Immature natural killer cell (primary cell): ENCODE results near the gene KLHL6. TPM values are rescaled to one million over a fixed set of nuclear protein-coding genes. Genes with fewer than 3 reads are reported as not detected.
A peak's percentile ranks its signal among the peaks of the same experiment; 100 is the strongest.

Source experiments
- DNase-seq, 3 donors: peaks; one replicate each; pipeline ENCODE4 v3.0.0; 2022; ENCODE audit warnings: mixed read lengths in 1 of 3
- H3K27ac Mint-ChIP-seq, 6 donors: one replicate each; pipeline ENCODE4 v1.8.0; 2020; ENCODE audit warnings: mixed read lengths in 6 of 6, mild to moderate bottlenecking in 5 of 6, inconsistent platforms in 4 of 6, moderate library complexity in 3 of 6
- H3K27me3 Mint-ChIP-seq, 3 donors: one replicate each; pipeline ENCODE4 v1.8.0; 2020 to 2021; ENCODE audit warnings: low read depth in 3 of 3, mild to moderate bottlenecking in 3 of 3, mixed read lengths in 3 of 3, moderate library complexity in 3 of 3, inconsistent platforms in 1 of 3
- H3K36me3 Mint-ChIP-seq, 3 donors: one replicate each; pipeline ENCODE4 v1.8.0; 2020; ENCODE audit warnings: mixed read lengths in 3 of 3, inconsistent platforms in 2 of 3, mild to moderate bottlenecking in 2 of 3
- H3K4me1 Mint-ChIP-seq, 2 donors: one replicate each; pipeline ENCODE4 v1.8.0; 2020; ENCODE audit warnings: inconsistent platforms in 2 of 2, mild to moderate bottlenecking in 2 of 2, mixed read lengths in 2 of 2, moderate library complexity in 1 of 2
- H3K4me3 Mint-ChIP-seq, 5 donors: one replicate each; pipeline ENCODE4 v1.8.0; 2020; ENCODE audit warnings: mild to moderate bottlenecking in 5 of 5, mixed read lengths in 5 of 5, inconsistent platforms in 3 of 5, moderate library complexity in 3 of 5
- H3K9me3 Mint-ChIP-seq, 6 donors: one replicate each; pipeline ENCODE4 v1.8.0; 2020; ENCODE audit warnings: mild to moderate bottlenecking in 6 of 6, mixed read lengths in 6 of 6, inconsistent platforms in 4 of 6, moderate library complexity in 3 of 6
- polyA plus RNA-seq, 3 donors: library from polyadenylated mRNA; unstranded; fragments of 300-500 nt; fragmentation: Illumina TruSeq; gene quantifications; one replicate each; pipeline ENCODE4 v1.2.3, GENCODE V29; 2021

The KLHL6 gene
- polyA plus RNA-seq, 3 donors from 2014 or later, result 2.2 to 6.1 (median 3.9) TPM

DNA sequence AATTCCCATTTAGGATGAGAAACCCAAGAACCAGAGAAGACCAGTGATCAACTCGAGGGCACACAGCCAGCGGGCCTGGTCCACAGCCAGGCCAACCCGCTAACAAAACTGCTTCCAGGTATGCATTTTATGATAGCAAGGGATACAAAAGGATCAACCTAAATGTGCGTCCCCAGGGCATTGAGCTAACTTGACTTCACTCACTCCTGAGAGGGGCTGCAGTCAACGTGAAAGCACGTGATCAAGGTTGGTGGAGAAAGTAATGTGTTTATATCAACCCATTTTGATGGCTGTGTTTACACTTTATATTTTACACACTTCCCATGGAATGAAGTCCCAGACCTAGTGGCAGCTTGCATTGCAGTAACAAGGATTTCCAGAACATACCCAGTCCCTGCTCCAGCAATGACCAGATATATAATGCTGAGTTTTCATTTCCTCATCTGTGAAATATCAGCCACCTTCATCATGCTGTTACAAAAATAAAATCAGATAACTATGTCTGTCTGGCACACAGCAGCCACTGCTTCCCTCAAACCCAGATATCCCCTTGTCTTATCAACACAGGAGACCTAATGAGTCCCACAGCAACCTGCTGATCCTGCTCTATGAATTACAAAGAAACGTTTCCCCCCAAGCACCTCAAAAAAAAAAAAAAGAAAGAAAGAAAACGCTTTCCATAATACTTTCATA lies 2.0 kb downstream of the KLHL6 start:
- Mint-ChIP-seq H3K27me3 (peaks cover 9 to 10% (median 9%) of the 10 kb centered on the region in 3 donors), H3K36me3 (peaks cover 0 to 13% (median 11%) of the 10 kb centered on the region in 3 donors), H3K4me3 (peak overlapping the region; percentile 61 to 94 (median 87)), H3K27ac (peak overlapping the region; percentile 58 to 100 (median 88)), H3K4me1 (peaks cover 54 to 60% of the 10 kb centered on the region in 2 donors), H3K9me3 (no peaks in the 10 kb centered on the region)
- DNase-seq, result no peak

DNA sequence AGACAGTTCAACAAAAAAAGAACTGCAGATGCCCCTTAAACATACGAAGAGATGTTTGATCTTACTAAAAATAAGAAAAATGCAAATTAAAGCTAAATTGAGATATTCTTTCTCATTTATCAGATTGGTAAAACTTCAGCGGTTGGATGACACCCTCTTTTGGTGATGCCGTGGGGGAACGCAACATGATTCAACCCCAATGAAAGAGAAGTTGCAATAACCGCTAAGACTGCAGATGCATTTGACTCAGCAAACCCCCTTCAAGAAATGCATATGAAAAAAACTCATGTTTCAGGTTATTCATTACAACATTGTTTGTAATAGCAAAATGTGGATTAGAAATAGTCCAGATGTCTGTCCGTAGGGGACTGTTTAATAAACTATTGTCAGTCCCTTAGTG lies 3.6 kb downstream of the KLHL6 start:
- H3K27ac Mint-ChIP-seq, result no peak overlapping the region
- no peak for DNase-seq
- peaks cover 0 to 13% (median 11%) of the 10 kb centered on the region in 3 donors for H3K36me3 Mint-ChIP-seq
- H3K27me3 Mint-ChIP-seq, result peaks cover 7 to 9% (median 8%) of the 10 kb centered on the region in 3 donors
- H3K4me3 Mint-ChIP-seq, result no peak overlapping the region
- H3K4me1 Mint-ChIP-seq, result peaks cover 52 to 60% of the 10 kb centered on the region in 2 donors
- no peaks in the 10 kb centered on the region for H3K9me3 Mint-ChIP-seq

DNA sequence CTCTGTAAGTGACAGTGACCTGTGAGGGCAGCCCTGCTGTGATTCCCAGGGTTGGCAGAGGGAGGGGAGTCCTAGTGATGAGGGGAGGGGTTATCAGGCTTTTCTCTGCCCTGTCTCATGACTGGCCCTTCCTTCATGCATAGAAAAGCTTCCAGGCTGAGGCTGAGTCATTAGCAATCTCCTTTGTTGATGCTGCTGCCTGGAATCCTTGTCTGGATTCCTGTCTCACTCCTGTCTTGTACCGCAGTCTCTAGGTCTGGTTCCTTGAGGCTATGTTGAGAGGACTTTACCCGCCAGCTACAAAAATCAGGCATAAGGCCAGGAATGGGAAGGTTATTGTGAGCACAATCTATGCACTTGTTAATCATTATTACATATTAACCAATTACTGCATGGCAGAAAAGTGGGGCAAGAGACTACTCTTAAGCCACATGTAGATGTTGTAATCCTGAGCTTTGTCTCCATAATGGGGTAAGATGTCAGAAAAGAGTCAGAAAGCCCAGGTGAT lies 7.2 kb downstream of the KLHL6 start:
- H3K4me3 Mint-ChIP-seq, result no peak overlapping the region
- no peak for DNase-seq
- peaks cover 25 to 29% of the 10 kb centered on the region in 2 donors for H3K4me1 Mint-ChIP-seq
- H3K27ac Mint-ChIP-seq, result peak overlapping the region in 1 of 6 donors; percentile 54
- no peaks in the 10 kb centered on the region for H3K9me3 Mint-ChIP-seq
- H3K36me3 Mint-ChIP-seq, result peaks cover 0 to 14% (median 7%) of the 10 kb centered on the region in 3 donors
- H3K27me3 Mint-ChIP-seq, result peaks cover 0 to 7% (median 3%) of the 10 kb centered on the region in 3 donors

DNA sequence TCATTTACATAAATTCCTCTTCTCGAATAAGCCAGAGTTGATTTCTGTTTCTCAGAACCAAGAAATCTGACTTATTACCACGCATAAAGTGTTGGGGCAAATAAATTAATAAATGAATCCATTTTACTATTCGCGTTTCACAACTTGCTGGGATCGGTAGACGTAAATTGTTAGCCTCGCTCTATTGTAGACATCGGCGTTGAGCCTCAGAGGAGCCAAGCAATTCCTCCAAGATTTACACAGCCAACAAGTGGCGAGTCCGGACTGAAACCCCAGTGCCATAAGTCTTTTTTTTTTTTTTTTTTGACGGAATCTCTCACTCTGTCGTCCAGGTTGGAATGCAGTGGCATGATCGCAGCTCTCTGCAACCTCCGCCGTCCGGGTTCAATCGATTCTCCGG lies 8.9 kb downstream of the KLHL6 start:
- H3K27me3 Mint-ChIP-seq, result peaks cover 0 to 7% (median 4%) of the 10 kb centered on the region in 3 donors
- DNase-seq, result no peak
- no peaks in the 10 kb centered on the region for H3K9me3 Mint-ChIP-seq
- peaks cover 0 to 14% (median 7%) of the 10 kb centered on the region in 3 donors for H3K36me3 Mint-ChIP-seq
- H3K4me3 Mint-ChIP-seq, result no peak overlapping the region
- H3K27ac Mint-ChIP-seq, result no peak overlapping the region
- H3K4me1 Mint-ChIP-seq, result peaks cover 29 to 31% of the 10 kb centered on the region in 2 donors

DNA sequence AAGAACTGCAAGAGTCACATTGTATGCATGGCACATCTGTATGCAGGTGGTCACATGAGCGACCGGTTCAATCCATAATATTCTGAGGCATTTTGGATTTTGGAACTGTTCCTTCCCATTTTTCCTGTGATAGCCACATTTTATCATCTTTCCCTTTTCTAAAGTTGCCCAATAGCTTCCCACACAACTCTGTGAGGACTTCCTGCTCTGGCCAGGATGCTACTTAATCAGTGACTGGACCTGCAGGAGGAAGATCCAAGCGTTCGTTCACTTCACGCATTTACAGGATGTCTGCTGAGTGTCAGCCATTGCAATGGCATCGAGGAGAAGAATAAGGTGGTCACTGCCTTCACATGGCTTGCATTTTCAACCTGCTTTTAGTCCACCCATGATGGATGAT lies 9.8 kb downstream of the KLHL6 start:
- Mint-ChIP-seq H3K27me3 (peaks cover 0 to 7% (median 4%) of the 10 kb centered on the region in 3 donors), H3K4me3 (no peak overlapping the region), H3K4me1 (peaks cover 32 to 33% of the 10 kb centered on the region in 2 donors), H3K36me3 (peaks cover 0 to 10% (median 0%) of the 10 kb centered on the region in 3 donors), H3K9me3 (no peaks in the 10 kb centered on the region), H3K27ac (no peak overlapping the region)
- DNase-seq, result no peak

DNA sequence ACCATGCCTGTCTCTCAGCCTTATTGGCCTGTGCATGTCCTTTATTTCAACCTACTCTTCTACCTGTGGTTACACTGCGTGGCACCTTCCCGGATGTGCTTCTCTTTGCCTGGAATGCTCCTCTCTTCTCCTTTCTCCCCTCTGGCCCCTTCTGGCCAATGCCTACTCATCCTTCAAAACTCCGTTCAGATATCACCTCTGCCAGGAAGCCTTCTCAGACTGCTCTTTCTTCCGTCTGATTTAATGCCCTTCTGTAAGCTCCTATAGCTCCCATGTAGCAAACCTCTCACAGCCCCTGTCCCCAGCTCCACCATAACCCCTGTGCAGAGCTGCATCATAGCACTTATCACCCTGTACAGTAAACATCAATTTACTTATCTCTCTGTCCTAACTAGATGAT lies 13.2 kb downstream of the KLHL6 start:
- peak overlapping the region; percentile 9 to 83 (median 45) for H3K27ac Mint-ChIP-seq
- peaks cover 0 to 6% (median 0%) of the 10 kb centered on the region in 3 donors for H3K36me3 Mint-ChIP-seq
- H3K4me1 Mint-ChIP-seq, result peaks cover 50 to 52% of the 10 kb centered on the region in 2 donors
- peak overlapping the region; percentile 36 to 80 (median 68) for H3K4me3 Mint-ChIP-seq
- no peaks in the 10 kb centered on the region for H3K9me3 Mint-ChIP-seq
- H3K27me3 Mint-ChIP-seq, result peaks cover 0 to 7% (median 4%) of the 10 kb centered on the region in 3 donors
- DNase-seq, result no peak

DNA sequence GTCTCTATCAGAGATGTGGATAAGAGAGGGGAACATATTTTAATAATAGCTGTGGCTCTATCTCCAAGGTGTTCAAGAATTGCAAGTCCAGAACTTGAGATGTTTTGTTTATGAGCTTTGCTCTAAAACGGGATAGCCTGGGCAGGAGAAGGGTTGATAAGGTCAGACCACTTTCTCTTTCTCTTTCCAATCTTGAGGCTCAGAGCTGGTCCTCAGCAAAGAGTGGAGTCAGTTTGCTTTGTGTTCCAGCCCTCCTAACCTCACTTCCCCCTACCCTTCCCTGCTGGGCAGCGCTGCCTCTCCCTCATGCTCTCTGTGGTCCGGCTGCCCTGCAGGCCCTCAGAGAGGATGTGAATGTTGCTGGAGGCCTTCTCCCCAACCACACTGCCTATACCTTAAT lies 13.8 kb downstream of the KLHL6 start:
- Mint-ChIP-seq H3K27me3 (peaks cover 0 to 7% (median 4%) of the 10 kb centered on the region in 3 donors), H3K27ac (peak overlapping the region; percentile 45 to 83 (median 70)), H3K4me1 (peaks cover 55 to 56% of the 10 kb centered on the region in 2 donors), H3K9me3 (no peaks in the 10 kb centered on the region), H3K4me3 (peak overlapping the region; percentile 36 to 80 (median 68)), H3K36me3 (peaks cover 0 to 6% (median 0%) of the 10 kb centered on the region in 3 donors)
- DNase-seq, result peak in 2 of 3 donors; percentile 34 to 41

DNA sequence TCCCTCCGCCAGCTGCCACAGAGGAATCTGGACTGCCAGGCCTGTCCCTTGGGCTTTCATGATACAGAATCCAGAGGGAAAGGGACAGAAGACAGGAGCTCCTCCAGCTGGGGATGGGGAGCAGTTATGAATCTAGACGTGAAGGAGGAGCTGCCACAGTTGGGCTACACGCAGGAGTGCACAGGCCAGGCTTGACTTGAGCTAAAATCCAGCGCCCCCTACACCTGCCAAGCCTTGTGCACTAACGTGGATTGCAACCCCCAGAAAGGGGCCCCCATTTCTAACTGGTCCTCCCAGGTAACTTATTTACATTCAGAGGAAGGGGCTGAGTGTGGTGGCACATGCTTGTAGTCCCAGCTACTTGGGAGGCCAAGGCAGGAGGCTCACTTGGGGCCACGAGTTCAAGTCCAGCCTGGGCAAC lies 14.3 kb downstream of the KLHL6 start:
- H3K9me3 Mint-ChIP-seq, result no peaks in the 10 kb centered on the region
- peaks cover 55 to 61% of the 10 kb centered on the region in 2 donors for H3K4me1 Mint-ChIP-seq
- H3K27ac Mint-ChIP-seq, result peak overlapping the region; percentile 45 to 93 (median 86)
- peaks cover 0 to 3% (median 0%) of the 10 kb centered on the region in 3 donors for H3K36me3 Mint-ChIP-seq
- no peak for DNase-seq
- H3K27me3 Mint-ChIP-seq, result peaks cover 0 to 7% (median 4%) of the 10 kb centered on the region in 3 donors
- peak overlapping the region; percentile 55 to 81 (median 76) for H3K4me3 Mint-ChIP-seq

DNA sequence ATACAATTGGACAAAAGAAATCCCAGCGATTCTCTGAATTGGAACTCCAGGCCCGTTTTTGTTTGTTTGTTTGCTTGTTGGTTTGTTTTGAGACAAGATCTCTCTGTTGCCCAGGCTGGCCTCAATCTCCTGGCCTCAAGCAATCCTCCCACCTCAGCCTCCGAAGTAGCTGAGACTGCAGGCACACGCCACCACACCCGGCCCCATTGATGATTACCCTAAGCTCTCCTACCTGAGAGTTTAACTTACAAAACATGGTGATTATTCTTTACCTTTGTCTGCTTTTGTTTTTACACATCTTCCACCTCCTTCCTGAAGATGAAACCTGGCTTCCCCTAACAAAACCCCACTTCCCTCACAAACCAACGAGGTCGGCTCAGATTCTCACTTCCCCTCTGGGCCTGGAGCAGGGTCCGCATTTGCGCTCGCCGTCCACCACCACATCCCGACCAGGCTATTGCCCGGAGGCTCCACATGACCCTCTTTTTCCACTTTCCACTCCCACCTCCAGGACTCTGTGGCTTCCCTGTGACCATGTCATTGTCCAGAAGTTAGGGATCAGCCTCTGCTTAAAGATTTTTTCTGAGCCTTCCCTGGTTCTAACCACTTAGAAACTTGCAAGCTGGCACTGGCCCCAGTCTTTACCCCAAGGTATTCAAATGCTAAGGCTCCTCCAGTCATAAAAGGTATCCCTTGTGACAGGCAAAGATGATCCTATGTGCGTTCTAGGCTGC lies 14.8 kb downstream of the KLHL6 start:
- peak overlapping the region; percentile 45 to 93 (median 86) for H3K27ac Mint-ChIP-seq
- no peaks in the 10 kb centered on the region for H3K36me3 Mint-ChIP-seq
- peaks cover 0 to 7% (median 4%) of the 10 kb centered on the region in 3 donors for H3K27me3 Mint-ChIP-seq
- peaks cover 55 to 62% of the 10 kb centered on the region in 2 donors for H3K4me1 Mint-ChIP-seq
- peak overlapping the region; percentile 55 to 81 (median 76) for H3K4me3 Mint-ChIP-seq
- H3K9me3 Mint-ChIP-seq, result no peaks in the 10 kb centered on the region
- peak; percentile 34 to 53 (median 48) for DNase-seq

DNA sequence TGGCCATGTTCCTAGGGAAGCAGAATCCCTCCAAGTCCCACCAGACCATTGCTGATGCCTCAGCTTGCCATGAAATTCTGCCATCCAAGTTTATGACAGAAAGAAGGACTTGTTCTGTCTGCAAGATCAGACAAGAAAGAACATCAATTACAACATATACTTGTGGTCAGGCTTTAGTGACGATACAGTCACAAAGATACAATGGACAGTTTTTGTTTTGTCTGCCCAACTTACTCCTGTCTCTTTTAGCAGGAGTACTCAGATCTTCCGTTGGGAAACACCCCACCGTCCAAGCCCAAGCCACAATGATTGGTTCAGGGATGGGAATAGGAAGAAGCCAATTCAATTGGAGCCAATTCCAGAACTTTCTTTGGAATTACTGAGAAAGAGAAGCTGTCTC lies 15.7 kb downstream of the KLHL6 start:
- peaks cover 57 to 62% of the 10 kb centered on the region in 2 donors for H3K4me1 Mint-ChIP-seq
- no peaks in the 10 kb centered on the region for H3K9me3 Mint-ChIP-seq
- H3K36me3 Mint-ChIP-seq, result no peaks in the 10 kb centered on the region
- no peak for DNase-seq
- peak overlapping the region in 4 of 5 donors; percentile 29 to 76 (median 45) for H3K4me3 Mint-ChIP-seq
- peaks cover 0 to 7% (median 4%) of the 10 kb centered on the region in 3 donors for H3K27me3 Mint-ChIP-seq
- H3K27ac Mint-ChIP-seq, result peak overlapping the region in 5 of 6 donors; percentile 45 to 93 (median 84)

DNA sequence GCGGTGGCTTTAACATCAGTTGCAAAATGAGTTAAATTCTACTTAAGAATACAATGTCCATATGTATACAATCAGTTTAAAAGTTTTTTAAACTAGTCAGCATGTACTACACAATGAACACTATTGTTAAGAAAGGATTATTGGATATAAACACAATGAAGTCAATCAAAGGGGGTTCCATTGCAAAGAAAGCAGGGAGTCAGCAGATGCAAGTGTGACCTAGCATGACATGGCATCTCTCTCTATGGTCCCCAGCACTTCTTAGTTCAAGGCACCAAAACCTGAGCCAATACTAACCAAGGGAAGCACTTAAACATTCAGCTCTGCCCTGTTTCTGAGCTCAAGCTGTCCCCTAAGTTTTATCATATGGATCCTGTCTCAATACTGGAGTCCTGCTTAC lies 17.0 kb downstream of the KLHL6 start:
- Mint-ChIP-seq H3K4me3 (no peak overlapping the region), H3K4me1 (peaks cover 59 to 68% of the 10 kb centered on the region in 2 donors), H3K36me3 (no peaks in the 10 kb centered on the region), H3K9me3 (no peaks in the 10 kb centered on the region), H3K27ac (no peak overlapping the region), H3K27me3 (peaks cover 0 to 4% (median 4%) of the 10 kb centered on the region in 3 donors)
- DNase-seq, result no peak

DNA sequence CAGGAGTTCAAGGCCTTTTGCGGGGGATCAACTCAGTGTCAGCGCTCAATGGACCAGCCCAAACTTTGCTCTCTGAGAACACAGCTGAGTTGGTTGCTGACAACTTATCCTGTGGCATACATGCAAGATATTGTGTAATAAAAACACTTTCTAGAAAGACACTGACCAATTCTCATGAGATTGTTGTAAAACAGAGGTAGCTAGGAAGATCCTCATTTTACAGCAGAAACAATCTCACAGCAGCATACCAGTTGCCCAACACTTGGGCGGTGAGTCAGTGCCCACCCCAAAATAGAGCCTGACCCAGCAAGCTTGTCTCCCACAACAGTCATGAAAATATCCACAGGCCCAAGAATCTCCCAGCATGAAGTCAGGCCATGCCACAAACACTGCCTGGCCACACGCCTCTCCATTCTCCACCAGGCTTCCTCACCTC lies 18.2 kb downstream of the KLHL6 start:
- Mint-ChIP-seq H3K36me3 (no peaks in the 10 kb centered on the region), H3K27ac (peak overlapping the region in 1 of 6 donors; percentile 4), H3K4me1 (peaks cover 58 to 72% of the 10 kb centered on the region in 2 donors), H3K27me3 (peaks cover 0 to 2% (median under 1%) of the 10 kb centered on the region in 3 donors), H3K9me3 (no peaks in the 10 kb centered on the region), H3K4me3 (no peak overlapping the region)
- no peak for DNase-seq

DNA sequence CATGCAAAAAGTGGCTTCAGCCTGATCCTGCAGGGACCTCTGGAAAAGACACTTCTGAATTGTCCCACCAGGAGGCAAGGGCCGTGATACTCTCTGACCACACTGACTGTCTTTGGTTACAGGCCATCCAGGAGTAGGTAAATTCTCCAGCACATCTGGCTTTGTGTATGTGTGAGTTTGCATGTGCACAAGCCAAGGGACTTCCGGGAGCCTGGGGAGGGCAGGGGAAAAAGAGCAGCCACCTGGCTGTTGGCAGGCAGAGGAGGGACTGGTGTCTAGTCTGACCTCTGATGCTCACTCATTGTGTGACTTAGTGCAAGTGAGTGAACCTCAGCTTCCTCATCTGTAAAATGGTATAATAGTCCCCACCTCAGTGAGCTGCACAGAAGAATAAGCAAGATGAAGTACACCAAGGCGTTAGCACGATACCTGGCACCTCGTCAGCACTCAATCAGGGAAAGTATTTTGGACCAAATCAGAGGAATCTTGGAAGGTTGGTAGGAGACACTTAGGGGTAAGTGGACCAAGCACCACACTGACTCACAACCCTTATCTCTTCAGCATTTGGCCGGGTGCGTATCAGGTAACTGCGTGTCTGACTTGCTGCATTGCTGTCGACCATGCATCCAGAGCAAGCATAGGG lies 19.1 kb downstream of the KLHL6 start:
- no peak overlapping the region for H3K27ac Mint-ChIP-seq
- no peak overlapping the region for H3K4me3 Mint-ChIP-seq
- DNase-seq, result no peak
- peaks cover 52 to 65% of the 10 kb centered on the region in 2 donors for H3K4me1 Mint-ChIP-seq
- no peaks in the 10 kb centered on the region for H3K36me3 Mint-ChIP-seq
- no peaks in the 10 kb centered on the region for H3K9me3 Mint-ChIP-seq
- H3K27me3 Mint-ChIP-seq, result peaks cover 0 to 2% (median 0%) of the 10 kb centered on the region in 3 donors
